A549 (cell line): ENCODE data around the gene SHF.

ENCODE experiments used
- CEBPB ChIP-seq, 2 experiments: fragments of >200 bp in 1 of 2; sonication (Bioruptor Twin) in 1 of 2; formaldehyde crosslinking in 1 of 2; IDR thresholded peaks; 2 replicates each; pipeline ENCODE4 v1.6.1; 2012 to 2016
- CTCF ChIP-seq: fragments of >200 bp; sonication (Bioruptor Twin); formaldehyde crosslinking; IDR thresholded peaks from 3 replicates; pipeline ENCODE4 v1.5.1; 2016
- HDAC2 ChIP-seq: fragments of 200-600 bp; sonication (generic); IDR thresholded peaks from 2 replicates; pipeline ENCODE4 v1.6.1; 2016
- KDM1A ChIP-seq: fragments of 200-600 bp; sonication (generic); IDR thresholded peaks from 2 replicates; pipeline ENCODE4 v1.6.1; 2016; ENCODE audit warnings: low read depth, mild to moderate bottlenecking
- MAX ChIP-seq: IDR thresholded peaks from 2 replicates; pipeline ENCODE4 v1.6.1; 2012
- POLR2A ChIP-seq: IDR thresholded peaks from 2 replicates; pipeline ENCODE4 v1.6.1; 2012; ENCODE audit warnings: mild to moderate bottlenecking, low read length
- RAD21 ChIP-seq, 2 experiments: fragments of >200 bp in 1 of 2; sonication (Bioruptor Twin) in 1 of 2; formaldehyde crosslinking in 1 of 2; IDR thresholded peaks in 1 of 2; conservative IDR thresholded peaks in 1 of 2; 2 replicates in 1 of 2; 3 replicates in 1 of 2; pipeline ENCODE4 v1.6.1; 2012 to 2018; ENCODE audit warnings: inconsistent platforms in 1 of 2
- RFX5 ChIP-seq: fragments of 450-650 bp; IDR thresholded peaks from 2 replicates; pipeline ENCODE4 v1.7.1; 2014; ENCODE audit warnings: antibody characterized with exemption, mild to moderate bottlenecking, moderate library complexity

GRCh38 chr15:45156744-45157455, 30.9 kb downstream of the SHF start:
- TF ChIP-seq POLR2A (no peak), RFX5 (no peak), CTCF (no peak), MAX (no peak), RAD21 (conservative IDR thresholded peaks at IDR 0.05 in 1 of 2, IDR thresholded peaks at IDR 0.05 in 1 of 2) (no peak), HDAC2 (no peak), CEBPB (IDR thresholded peaks at IDR 0.05) (no peak), KDM1A (no peak)
